Activated naive CD4-positive, alpha-beta T cell treated with anti-CD3 and anti-CD28 coated beads, Interleukin-2, amount 10 ng/mL, durations not matched to agents 7 days and 5 days (primary cell): ENCODE measurements around the gene ZNF862.

Experiments used
- CTCF ChIA-PET: fragments of 350-600 bp; sonication (Branson Sonifier 250); formaldehyde crosslinking; loops from one replicate; lab custom pipeline; 2021; ENCODE audit warnings: antibody characterized with exemption; lab: Charles Lee
- DNase-seq: peaks from one replicate; pipeline ENCODE4 v3.0.0-alpha.2; 2020
- H3K27ac Mint-ChIP-seq: one replicate; pipeline ENCODE4 v1.8.0; 2021; ENCODE audit warnings: mild to moderate bottlenecking, moderate library complexity, mixed read lengths
- H3K27me3 Mint-ChIP-seq: one replicate; pipeline ENCODE4 v1.8.0; 2021; ENCODE audit warnings: mild to moderate bottlenecking, mixed read lengths
- H3K36me3 Mint-ChIP-seq: one replicate; pipeline ENCODE4 v1.8.0; 2021; ENCODE audit warnings: mixed read lengths
- H3K4me1 Mint-ChIP-seq: one replicate; pipeline ENCODE4 v1.8.0; 2021; ENCODE audit warnings: mixed read lengths
- H3K4me3 Mint-ChIP-seq: one replicate; pipeline ENCODE4 v1.8.0; 2021; ENCODE audit warnings: mild to moderate bottlenecking, moderate library complexity, mixed read lengths
- H3K9me3 Mint-ChIP-seq: one replicate; pipeline ENCODE4 v1.8.0; 2021; ENCODE audit warnings: mixed read lengths

ZNF862 gene

DNA sequence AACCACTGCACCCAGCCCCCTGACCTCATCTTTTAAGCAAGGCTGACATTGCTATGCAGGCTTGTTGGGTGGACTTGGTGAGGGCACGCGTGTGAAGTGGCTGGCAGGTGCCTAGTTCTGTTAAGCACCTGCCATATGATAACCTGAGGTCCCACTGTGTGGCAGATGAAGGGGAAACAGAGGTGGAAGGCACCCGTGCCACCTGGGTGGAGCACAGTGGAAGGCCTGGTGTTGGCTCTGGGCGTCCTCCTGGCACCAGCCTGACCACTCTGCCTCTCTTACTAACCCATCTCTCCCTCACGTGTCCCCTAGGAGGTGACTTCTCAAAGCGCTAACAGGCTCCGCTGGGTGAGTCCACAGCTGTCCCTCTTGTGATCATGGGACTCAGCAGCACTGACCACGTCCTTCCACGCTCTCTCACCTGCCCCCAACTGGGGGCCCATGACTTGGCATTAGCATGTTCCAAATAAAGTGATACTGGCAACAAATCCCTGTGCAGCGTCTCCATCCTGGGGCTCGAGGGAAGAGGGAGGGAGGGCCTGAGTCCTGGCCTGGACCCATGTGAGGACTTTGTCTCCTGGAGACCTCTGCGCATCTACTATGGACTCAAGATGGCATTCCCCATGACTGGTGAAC lies 4.6 kb upstream of the ZNF862 start:
- H3K27me3 Mint-ChIP-seq: peaks cover 43% of the 10 kb centered on the region
- H3K4me1 Mint-ChIP-seq: peaks cover 8% of the 10 kb centered on the region
- CTCF ChIA-PET: no interaction called here
- H3K27ac Mint-ChIP-seq: no peak overlapping the region
- H3K36me3 Mint-ChIP-seq: no peaks in the 10 kb centered on the region
- no peaks in the 10 kb centered on the region for H3K9me3 Mint-ChIP-seq
- DNase-seq: peak; percentile 13
- no peak overlapping the region for H3K4me3 Mint-ChIP-seq

DNA sequence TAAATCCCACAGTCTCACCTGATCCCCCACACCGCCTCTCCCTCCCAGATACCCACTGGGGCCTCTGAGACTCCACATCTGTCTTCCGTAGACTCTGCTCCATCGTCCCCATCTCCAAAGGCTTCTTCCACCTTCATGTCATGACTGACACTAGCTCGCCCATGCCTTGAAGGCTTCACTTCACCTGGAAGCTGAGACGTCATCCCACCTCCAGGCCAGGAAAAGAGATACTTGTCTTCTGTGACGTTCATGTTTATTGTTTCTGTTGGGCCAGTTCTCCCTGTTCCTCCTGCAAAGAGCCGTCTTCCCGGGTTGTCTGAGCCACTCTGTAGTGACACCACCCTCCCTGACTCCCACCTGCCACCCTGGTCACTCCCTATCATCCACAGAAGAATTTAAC lies 3.6 kb upstream of the ZNF862 start:
- Mint-ChIP-seq H3K4me3 (no peak overlapping the region), H3K27me3 (peaks cover 43% of the 10 kb centered on the region), H3K36me3 (peaks cover 6% of the 10 kb centered on the region), H3K27ac (no peak overlapping the region), H3K4me1 (peaks cover 17% of the 10 kb centered on the region), H3K9me3 (no peaks in the 10 kb centered on the region)
- CTCF ChIA-PET: no interaction called here
- peak; percentile 15 for DNase-seq

GRCh38 chr7:149836434-149836833 lies 1.7 kb upstream of the ZNF862 start:
- H3K27ac Mint-ChIP-seq: no peak overlapping the region
- H3K27me3 Mint-ChIP-seq: peaks cover 31% of the 10 kb centered on the region
- CTCF ChIA-PET: no interaction called here
- no peaks in the 10 kb centered on the region for H3K9me3 Mint-ChIP-seq
- peaks cover 8% of the 10 kb centered on the region for H3K36me3 Mint-ChIP-seq
- no peak overlapping the region for H3K4me3 Mint-ChIP-seq
- DNase-seq: no peak
- H3K4me1 Mint-ChIP-seq: peaks cover 23% of the 10 kb centered on the region

- Mint-ChIP-seq H3K27ac (no peak overlapping the region), H3K9me3 (no peaks in the 10 kb centered on the region), H3K36me3 (peaks cover 9% of the 10 kb centered on the region), H3K4me1 (peaks cover 23% of the 10 kb centered on the region), H3K4me3 (peak overlapping the region; percentile 85), H3K27me3 (peaks cover 22% of the 10 kb centered on the region)
- CTCF ChIA-PET: interaction anchor here (0.7 to 2.1 kb wide), 6 partner anchors 12 to 50 kb away, joined by 3 to 10 read pairs (median 3); no protein-coding TSS in a partner anchor
- DNase-seq: peak; percentile 14
These were observed 481 bp upstream of the ZNF862 start for GRCh38 chr7:149837564-149838223.

GRCh38 chr7:149838992-149839408 lies 825 bp downstream of the ZNF862 start:
- CTCF ChIA-PET: interaction anchor here (1.4 to 2.1 kb wide), 3 partner anchors 11 to 44 kb away, joined by 5 to 10 read pairs (median 9); no protein-coding TSS in a partner anchor
- peak overlapping the region; percentile 43 for H3K27ac Mint-ChIP-seq
- H3K27me3 Mint-ChIP-seq: peaks cover 9% of the 10 kb centered on the region
- no peak for DNase-seq
- no peaks in the 10 kb centered on the region for H3K9me3 Mint-ChIP-seq
- peaks cover 25% of the 10 kb centered on the region for H3K4me1 Mint-ChIP-seq
- H3K4me3 Mint-ChIP-seq: peak overlapping the region; percentile 85
- H3K36me3 Mint-ChIP-seq: peaks cover 10% of the 10 kb centered on the region

GRCh38 chr7:149839933-149840332 lies 1.8 kb downstream of the ZNF862 start:
- no peak overlapping the region for H3K27ac Mint-ChIP-seq
- no peak for DNase-seq
- H3K4me1 Mint-ChIP-seq: peaks cover 27% of the 10 kb centered on the region
- peaks cover 4% of the 10 kb centered on the region for H3K27me3 Mint-ChIP-seq
- peak overlapping the region; percentile 85 for H3K4me3 Mint-ChIP-seq
- peaks cover 14% of the 10 kb centered on the region for H3K36me3 Mint-ChIP-seq
- no peaks in the 10 kb centered on the region for H3K9me3 Mint-ChIP-seq
- CTCF ChIA-PET: interaction anchor here (0.6 to 2.1 kb wide), 5 partner anchors 9 to 154 kb away, joined by 3 to 10 read pairs (median 9); no protein-coding TSS in a partner anchor

DNA sequence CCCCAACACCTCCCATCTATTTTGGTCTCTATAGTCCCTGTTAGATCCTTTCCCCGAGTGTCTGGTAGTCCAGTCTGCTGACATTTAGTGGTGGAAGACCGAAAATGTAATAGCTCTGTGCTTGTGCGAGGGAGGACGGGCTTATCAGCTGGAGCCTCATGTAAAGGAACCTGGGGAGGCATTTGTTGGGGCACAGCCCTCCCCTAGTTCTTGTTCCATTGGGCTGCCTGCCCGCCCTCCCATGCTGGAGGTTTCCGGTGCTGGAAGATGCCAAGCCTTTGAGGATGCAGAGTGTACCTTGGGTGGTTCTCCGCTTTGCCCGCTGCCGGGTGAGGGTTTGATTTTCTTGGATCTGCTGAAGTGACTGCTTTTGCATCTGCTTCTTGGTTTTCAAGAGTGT lies 5.4 kb downstream of the ZNF862 start:
- no peak overlapping the region for H3K4me3 Mint-ChIP-seq
- H3K27ac Mint-ChIP-seq: no peak overlapping the region
- H3K9me3 Mint-ChIP-seq: no peaks in the 10 kb centered on the region
- H3K36me3 Mint-ChIP-seq: peaks cover 31% of the 10 kb centered on the region
- H3K4me1 Mint-ChIP-seq: peaks cover 23% of the 10 kb centered on the region
- CTCF ChIA-PET: no interaction called here
- H3K27me3 Mint-ChIP-seq: no peaks in the 10 kb centered on the region
- peak; percentile 13 for DNase-seq

GRCh38 chr7:149844445-149844844 lies 6.3 kb downstream of the ZNF862 start:
- H3K9me3 Mint-ChIP-seq: no peaks in the 10 kb centered on the region
- H3K4me1 Mint-ChIP-seq: peaks cover 16% of the 10 kb centered on the region
- no peaks in the 10 kb centered on the region for H3K27me3 Mint-ChIP-seq
- H3K4me3 Mint-ChIP-seq: no peak overlapping the region
- no peak overlapping the region for H3K27ac Mint-ChIP-seq
- CTCF ChIA-PET: no interaction called here
- peak; percentile 11 for DNase-seq
- peaks cover 28% of the 10 kb centered on the region for H3K36me3 Mint-ChIP-seq

DNA sequence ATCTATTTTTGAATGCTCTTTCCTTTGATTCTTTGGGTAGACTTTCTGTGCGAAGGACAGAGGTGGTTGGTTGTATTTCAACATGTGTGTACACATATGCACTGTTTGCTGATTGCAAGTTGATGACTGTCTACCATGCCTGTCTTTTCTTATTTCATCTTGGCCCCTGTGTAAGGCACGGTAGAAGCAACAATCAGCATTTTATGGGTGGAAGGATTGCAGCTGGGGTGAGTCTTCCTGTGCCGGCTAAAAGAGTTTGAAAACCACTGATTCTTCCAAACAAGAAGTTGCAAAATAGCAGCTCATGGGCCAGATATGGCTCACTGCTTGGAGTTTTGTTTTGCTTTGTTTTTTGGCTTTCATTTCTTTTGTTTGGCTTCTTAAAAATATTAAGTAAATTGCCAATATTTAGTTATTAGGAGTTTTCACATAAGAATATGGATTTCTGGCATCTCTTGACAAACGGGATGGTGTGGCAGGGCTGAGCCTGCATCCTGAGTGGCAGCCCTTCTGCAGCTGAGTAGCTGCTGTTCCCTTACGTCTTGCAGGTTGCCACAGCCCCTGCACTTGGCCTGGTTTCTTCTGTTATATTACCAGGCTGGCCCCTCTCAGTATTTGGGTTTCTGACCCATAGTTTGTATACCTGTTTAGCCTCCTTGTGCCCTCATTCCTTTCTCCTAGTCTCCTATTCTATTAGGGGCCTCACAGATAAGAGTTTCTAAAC lies 7.2 kb downstream of the ZNF862 start:
- Mint-ChIP-seq H3K27ac (no peak overlapping the region), H3K36me3 (peaks cover 30% of the 10 kb centered on the region)
- CTCF ChIA-PET: no interaction called here

GRCh38 chr7:149846021-149846420 lies 7.8 kb downstream of the ZNF862 start:
- Mint-ChIP-seq H3K36me3 (peaks cover 32% of the 10 kb centered on the region), H3K9me3 (no peaks in the 10 kb centered on the region), H3K27me3 (no peaks in the 10 kb centered on the region), H3K4me1 (peaks cover 12% of the 10 kb centered on the region), H3K27ac (no peak overlapping the region), H3K4me3 (no peak overlapping the region)
- DNase-seq: no peak
- CTCF ChIA-PET: no interaction called here

More for the DNA sequence above, 7.2 kb downstream of the ZNF862 start:
- no peak overlapping the region for H3K4me3 Mint-ChIP-seq
- H3K27me3 Mint-ChIP-seq: no peaks in the 10 kb centered on the region
- peak; percentile 11 for DNase-seq
- H3K4me1 Mint-ChIP-seq: peaks cover 14% of the 10 kb centered on the region
- H3K9me3 Mint-ChIP-seq: no peaks in the 10 kb centered on the region

DNA sequence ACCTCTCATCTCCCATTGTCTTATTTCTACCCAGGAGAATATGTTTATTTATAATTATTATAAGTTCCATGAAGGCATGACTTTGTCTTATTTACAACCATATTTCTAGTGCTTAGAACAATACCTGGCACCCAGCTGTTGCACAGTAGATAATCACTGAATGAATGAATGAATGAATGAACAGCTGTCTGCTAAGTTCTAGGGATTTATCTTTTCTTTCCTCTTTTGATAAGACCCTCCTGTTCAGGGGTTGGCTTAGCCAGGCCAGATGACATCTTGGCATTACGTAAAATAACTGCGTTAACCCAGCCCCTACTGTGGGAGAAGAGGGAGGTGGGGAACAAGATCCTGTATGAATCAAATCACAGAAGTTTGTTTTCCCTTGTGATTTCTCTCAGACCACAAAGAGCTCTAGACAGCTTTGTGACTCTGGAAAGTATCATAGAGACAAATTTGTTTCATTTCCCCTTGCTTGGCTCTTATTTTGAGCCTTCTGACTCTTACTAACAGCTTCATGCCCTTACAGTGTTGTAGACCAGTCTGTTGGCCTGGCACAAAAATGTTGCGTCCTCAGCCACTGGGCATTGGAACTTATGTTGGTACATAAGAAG lies 8.4 kb downstream of the ZNF862 start:
- Mint-ChIP-seq H3K9me3 (no peaks in the 10 kb centered on the region), H3K36me3 (peaks cover 32% of the 10 kb centered on the region), H3K4me3 (no peak overlapping the region), H3K27ac (no peak overlapping the region), H3K27me3 (no peaks in the 10 kb centered on the region), H3K4me1 (peaks cover 12% of the 10 kb centered on the region)
- CTCF ChIA-PET: interaction anchor here (1.0 kb wide), 1 partner anchor 37 kb away, joined by 3 read pairs; no protein-coding TSS in a partner anchor
- DNase-seq: no peak

DNA sequence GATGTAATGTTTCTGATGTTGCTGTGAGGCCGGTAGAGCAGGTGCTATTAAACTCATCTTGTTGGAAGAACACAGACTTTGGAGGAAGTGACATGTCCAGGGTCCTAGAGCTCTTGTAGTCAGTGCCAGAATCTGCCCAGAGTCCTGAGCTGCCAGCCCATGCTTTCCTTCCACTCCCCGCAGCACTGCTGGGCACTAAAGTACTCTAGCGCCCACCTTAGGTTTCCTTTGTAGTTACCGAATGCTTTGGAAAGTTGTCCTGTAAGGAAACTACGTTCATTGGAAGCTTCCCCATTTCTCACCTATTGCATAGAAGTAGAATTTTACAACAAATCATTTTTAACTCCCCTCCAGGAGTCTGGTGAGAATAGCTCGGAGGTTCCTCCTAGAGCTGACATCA lies 11.0 kb downstream of the ZNF862 start:
- CTCF ChIA-PET: interaction anchor here (2.0 to 3.0 kb wide), 3 partner anchors 9 to 34 kb away, joined by 5 to 9 read pairs (median 6); partner anchors contain the start of gene ZNF862
- no peak for DNase-seq
- Mint-ChIP-seq H3K27me3 (no peaks in the 10 kb centered on the region), H3K4me1 (peaks cover 11% of the 10 kb centered on the region), H3K36me3 (peaks cover 36% of the 10 kb centered on the region), H3K9me3 (no peaks in the 10 kb centered on the region), H3K4me3 (no peak overlapping the region), H3K27ac (no peak overlapping the region)

- Mint-ChIP-seq H3K4me3 (no peak overlapping the region), H3K27me3 (no peaks in the 10 kb centered on the region), H3K9me3 (no peaks in the 10 kb centered on the region), H3K4me1 (peaks cover 18% of the 10 kb centered on the region), H3K36me3 (peaks cover 35% of the 10 kb centered on the region), H3K27ac (no peak overlapping the region)
- DNase-seq: peak; percentile 17
- CTCF ChIA-PET: interaction anchor here (0.9 to 3.0 kb wide), 4 partner anchors 10 to 43 kb away, joined by 4 to 9 read pairs (median 6); partner anchors contain the start of gene ZNF862
These were observed 11.9 kb downstream of the ZNF862 start for GRCh38 chr7:149850007-149850594.
